ENCODE results near the gene NPHP4.

NPHP4 gene

GRCh38 chr1:5832916-5833895 lies 159.0 kb downstream of the NPHP4 start:
- DNase-seq (ENCODE audit: low read depth in 2 of 2) = no peak

- no peak for DNase-seq (ENCODE audit: low read depth in 2 of 2)
Measured at GRCh38 chr1:5831600-5832335, 160.5 kb downstream of the NPHP4 start.

DNA sequence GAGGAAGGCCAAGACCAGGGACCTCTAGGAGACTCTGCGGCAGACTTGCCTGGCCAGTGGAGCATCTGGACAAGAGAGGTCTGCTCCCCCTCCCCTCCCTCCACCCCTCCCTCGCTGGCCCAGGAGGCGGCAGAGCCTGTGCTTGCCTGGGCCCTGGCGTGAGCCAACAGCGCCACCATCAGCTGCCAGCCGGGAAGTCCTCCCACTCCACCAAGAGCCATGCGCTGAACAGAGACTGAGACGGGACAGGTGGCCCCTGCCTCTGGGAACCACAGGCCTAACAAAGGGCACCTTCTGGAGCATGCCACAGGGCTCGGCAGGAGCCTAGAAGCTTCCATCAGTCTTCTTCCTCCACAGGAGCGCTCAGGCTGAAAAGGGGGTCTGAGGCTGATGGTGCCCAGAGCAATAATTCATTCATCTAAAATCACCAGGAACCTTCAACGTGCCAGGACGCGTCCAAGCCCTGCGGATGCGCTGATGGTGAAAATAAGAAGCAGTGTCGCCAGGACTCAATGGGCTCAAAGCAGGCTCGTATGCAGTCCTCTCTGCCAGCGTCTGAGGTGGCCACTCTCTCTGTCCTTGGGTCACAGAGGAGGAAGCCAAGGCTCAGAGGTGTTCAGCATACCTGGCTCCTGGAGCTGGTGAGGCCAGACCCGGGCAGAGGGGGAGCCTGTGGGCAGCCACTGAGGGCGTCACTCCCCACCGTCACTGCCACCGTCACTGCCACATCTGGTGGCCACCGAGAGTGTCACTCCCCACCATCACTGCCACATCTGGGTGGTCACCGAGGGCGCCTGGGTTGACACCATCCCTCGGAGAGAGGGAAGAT lies 161.2 kb downstream of the NPHP4 start:
- DNase-seq (ENCODE audit: low read depth in 2 of 2) = no peak

GRCh38 chr1:5829414-5829813 lies 162.8 kb downstream of the NPHP4 start:
- no peak for DNase-seq (ENCODE audit: low read depth in 2 of 2)

DNA sequence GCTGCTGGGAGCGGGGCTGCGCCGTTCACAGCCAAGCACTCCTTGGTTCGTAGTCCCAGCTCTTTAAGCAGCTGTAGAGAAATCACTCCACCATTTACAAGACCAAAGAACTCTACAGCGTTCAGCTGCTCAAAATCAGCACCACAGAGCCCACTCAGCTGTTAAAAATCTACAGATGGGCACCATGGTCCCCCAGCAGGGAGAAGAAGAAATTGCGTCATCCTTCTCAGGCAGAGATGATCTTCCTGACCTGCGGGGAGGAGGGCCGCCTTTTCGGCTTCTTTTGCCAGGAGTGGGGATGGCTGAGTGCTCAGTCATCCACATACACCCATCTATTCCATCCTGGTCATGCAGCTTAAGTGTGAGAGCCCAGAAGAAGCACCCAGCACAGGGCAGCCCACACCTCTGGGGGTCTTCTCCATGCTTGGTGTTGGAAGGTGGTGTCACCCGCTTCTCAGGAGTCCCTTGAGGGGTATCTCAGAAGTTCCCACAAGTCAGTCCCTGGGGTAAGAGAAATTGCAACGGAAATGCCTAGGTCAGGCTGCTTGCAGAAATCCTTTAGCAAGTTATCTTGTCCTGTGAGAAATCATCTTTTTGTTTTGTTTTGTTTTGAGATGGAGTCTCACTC lies 163.8 kb downstream of the NPHP4 start:
- no peak for DNase-seq (ENCODE audit: low read depth in 2 of 2)

DNA sequence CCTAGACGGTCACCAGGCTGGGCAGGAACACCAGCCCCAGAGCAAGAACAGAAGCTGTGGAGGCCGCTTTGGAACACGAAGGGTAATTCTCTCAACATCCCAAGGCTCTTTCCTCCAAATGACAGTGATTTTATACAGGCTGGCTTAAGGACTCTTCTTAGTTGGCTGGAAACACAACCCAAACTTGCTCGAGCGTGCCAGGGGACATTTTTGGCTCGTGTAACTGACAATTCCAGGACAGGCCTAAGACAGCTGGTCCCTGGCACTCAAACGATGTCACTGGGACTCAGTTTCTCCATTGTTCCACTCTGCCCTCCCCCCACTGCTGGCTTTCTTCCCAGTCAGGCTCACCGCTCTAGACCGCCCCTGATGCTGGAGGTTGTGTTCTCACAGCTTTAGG lies 164.7 kb downstream of the NPHP4 start:
- DNase-seq (ENCODE audit: low read depth in 2 of 2) = no peak

DNA sequence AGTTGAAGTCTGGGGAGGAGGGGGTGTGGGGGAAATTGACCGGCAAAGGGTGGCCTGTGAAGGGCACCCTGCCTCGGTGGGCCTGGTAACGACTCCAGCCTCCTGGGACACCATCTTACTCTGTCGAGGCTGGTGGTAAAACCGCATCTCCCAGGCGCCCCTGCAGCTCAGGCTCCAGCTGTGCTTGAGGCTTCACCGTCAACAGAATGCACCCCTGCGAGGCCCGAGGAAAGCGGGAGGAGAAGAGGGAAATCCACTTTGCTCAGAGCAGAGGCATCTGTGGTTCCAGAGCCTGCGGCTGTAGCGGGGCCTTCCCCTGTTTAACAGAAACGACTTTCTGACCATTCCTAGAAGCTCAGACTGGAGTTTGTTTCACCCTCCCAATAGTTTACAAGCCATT lies 165.6 kb downstream of the NPHP4 start:
- no peak for DNase-seq (ENCODE audit: low read depth in 2 of 2)

DNA sequence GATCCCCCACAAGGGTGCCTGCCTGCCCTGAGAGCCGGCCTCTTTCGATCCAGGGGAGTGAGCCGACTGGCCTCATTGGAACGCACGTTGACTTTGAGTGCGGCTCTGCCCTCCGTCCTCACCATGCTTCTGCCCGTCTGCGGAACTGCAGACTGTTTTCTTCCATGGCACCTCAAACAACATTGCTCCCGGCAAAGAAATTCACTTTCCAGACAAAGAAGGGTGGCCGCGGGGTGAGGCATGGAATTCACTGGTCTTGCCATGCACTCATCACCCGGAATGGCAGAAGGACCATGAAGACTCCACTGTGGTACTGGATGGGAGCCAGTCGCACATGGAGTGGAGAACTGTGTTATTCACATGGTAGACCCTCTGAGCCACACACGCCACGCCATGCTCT lies 169.5 kb downstream of the NPHP4 start:
- no peak for DNase-seq (ENCODE audit: low read depth in 2 of 2)

- DNase-seq (ENCODE audit: low read depth in 2 of 2) = no peak
Measured at GRCh38 chr1:5822266-5822665, 170.0 kb downstream of the NPHP4 start.

DNA sequence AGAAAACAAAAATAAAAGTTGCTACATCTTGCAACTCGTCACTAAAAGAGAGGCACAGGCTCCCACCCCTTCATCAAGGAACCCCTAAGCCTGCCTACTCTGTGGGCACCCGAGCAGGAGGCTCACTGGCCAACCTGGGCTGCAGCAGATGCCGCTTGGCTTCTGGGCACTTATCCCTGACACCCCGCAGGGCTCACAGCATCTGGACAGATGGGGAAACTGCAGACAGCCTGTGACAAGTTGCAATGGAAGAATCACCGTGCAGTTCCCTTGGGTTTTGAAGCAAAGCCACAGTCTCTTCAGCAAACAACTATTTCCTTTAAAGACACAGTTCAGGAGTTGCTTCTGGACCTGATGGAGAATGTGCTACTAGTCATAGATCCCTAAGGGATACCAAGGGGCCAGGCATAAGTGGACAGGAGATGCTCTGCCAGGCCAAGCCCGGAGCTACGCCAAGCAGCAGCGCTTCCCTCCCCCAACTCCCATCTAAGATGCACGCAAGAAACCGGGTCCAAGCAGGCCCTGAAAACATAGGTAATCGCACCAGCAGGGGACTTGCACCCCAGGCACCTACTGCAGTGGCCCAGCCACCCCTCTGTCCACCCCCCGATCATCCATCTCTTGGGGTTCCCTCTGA lies 170.6 kb downstream of the NPHP4 start:
- DNase-seq (ENCODE audit: low read depth in 2 of 2) = no peak

GRCh38 chr1:5820026-5820421 lies 172.2 kb downstream of the NPHP4 start:
- no peak for DNase-seq (ENCODE audit: low read depth in 2 of 2)

DNA sequence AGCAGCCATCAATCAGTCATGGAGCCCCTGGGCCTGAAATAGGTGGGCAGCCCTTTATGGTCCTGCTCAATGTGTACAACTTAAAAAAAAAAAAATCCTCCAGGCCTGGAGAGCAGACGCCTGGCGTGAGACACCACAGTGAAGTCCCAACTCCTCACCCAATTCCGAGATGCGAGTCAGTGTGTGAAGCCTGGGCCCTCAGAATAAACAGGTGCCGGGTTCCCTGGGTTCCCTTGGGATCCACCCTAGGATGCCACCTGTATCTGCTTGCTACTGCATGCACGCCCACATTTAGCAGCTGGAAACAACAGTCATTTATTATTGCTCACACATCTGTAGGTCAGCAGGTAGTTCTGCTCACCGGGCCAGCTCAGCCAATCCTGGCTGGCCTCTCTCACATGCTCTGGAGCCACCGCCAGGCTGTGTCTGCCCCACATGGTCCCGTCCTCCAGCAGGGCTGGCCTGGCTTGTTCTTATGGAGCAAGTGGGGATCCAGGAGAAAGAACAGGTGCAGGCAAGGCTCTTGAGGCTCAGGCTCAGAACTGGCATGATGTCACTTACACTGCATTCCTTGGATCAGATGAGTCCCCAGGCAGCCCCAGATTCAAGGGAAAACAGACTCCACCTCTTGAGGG lies 172.7 kb downstream of the NPHP4 start:
- no peak for DNase-seq (ENCODE audit: low read depth in 2 of 2)

DNA sequence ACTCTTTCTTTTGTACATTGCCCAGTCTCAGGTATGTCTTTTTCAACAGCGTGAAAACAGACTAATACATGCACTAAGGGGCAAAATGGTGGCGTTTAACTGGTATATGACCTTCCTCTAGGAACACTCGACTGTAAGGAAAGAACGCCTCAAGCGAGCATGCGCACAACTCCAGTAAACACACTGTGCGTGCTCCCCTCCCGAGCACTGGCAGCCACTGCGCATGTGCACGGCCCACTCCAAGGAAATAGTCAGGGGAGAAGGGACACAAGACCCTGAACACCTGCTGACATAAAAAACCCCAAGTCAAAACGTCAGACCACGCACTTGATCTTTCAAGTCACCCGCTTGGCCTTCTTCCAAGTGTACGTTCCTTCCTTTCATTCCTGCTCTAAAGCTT lies 173.5 kb downstream of the NPHP4 start:
- no peak for DNase-seq (ENCODE audit: low read depth in 2 of 2)

DNA sequence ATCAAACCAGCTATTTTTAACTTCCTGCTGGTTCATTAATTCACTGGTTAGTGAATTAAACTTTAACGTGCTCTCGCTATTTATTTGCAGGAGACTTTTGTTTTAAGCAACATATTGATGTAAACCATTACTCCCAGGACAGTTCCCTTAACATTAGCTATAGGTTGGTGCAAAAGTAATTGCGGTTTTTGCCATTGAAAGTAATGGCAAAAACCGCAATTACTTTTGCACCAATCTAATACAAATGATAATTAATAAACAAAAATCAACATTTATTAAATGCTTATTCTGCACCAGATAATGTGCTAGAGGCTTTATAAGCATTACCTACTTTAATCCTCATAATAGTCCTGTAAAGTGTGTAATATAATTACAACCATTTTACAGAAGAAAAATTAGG lies 176.5 kb downstream of the NPHP4 start:
- no peak for DNase-seq (ENCODE audit: low read depth in 2 of 2)

DNA sequence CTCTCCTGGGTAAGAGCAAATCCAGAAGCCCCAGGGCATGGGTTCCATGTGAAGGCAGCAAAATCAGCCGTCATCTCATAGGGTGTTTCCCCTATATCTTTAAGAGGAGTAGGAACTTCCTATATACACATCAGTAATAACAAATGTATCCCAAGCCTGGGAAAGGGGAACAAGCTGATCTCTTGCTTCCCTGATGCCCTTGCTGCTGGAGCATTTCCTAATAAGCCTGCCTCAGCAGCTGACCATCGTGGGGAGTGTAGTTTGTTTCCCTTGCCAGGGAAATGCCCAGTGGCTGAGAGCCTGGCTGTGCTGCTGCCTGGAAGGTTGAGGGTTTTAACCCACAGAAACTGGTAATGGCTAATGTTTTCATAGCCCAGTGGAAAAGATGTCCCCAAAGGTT lies 177.0 kb downstream of the NPHP4 start:
- no peak for DNase-seq (ENCODE audit: low read depth in 2 of 2)

DNA sequence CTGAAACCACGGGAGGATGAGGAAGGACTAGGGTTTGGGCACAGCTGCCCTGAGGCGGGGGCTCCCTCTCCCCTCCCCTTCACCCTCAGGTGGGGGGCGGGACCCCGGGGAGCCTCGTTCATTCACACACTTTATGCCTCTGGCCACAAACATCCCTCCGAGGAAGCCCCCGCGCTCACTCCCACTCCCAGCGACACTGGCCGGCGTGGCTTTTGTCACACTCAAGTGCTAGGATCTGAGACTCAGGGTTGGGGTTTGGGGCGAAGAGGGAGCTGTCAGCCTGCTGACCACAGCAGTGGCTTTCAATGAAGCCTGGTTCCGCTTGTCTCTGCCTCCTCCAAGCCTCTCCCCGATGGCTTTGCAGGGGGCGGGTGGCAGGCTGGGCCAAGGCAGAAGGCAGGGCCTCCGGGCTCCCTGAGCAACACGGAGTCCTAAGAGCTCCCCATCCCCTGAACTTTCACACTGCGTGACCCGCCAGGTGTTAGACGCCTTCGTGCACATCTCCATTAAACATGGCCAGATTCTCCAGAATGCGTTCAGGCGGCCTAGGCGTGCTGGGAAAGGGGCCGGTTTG lies 178.1 kb downstream of the NPHP4 start:
- no peak for DNase-seq (ENCODE audit: low read depth in 2 of 2)

DNA sequence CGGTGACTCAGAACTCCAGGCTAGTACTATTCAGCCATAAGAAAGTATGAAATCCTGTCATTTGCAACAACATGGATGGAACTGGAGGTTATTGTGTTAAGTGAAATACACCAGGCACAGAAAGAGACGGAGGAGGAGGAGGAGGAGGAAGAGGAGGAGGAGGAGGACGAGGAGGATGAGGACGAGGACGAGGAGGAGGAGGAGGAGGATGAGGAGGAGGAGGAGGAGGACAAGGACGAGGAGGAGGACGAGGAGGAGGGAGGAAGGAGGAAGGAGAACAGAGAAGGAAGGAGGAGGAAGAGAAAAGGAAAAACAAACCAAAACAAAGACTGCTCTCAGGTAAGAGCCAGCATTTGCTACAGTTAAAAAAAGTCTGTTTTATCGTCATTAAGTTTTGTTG lies 178.7 kb downstream of the NPHP4 start:
- DNase-seq (ENCODE audit: low read depth in 2 of 2) = no peak
